ENCODE results near the gene PLOD2.

The PLOD2 gene

DNA sequence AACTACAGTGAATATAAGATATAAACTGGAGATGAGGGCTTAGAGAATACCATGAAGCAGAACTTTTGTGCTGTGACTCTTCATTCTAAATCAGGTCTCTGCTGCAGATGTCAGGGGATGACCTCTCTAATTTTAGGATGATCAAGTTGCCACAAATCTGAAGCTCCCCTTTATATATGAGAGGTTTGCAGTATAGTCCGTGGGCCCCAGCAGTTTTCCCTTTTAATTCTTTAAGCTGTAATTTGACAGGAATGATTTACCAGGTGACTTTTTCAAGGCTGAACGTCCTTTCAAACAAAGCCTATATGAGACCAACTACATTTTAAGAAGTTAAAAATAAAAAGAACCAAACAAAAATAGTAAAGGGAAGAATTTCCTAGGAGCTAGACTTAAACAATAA is 4.9 kb upstream of the PLOD2 start:
- DNase-seq = no peak

DNA sequence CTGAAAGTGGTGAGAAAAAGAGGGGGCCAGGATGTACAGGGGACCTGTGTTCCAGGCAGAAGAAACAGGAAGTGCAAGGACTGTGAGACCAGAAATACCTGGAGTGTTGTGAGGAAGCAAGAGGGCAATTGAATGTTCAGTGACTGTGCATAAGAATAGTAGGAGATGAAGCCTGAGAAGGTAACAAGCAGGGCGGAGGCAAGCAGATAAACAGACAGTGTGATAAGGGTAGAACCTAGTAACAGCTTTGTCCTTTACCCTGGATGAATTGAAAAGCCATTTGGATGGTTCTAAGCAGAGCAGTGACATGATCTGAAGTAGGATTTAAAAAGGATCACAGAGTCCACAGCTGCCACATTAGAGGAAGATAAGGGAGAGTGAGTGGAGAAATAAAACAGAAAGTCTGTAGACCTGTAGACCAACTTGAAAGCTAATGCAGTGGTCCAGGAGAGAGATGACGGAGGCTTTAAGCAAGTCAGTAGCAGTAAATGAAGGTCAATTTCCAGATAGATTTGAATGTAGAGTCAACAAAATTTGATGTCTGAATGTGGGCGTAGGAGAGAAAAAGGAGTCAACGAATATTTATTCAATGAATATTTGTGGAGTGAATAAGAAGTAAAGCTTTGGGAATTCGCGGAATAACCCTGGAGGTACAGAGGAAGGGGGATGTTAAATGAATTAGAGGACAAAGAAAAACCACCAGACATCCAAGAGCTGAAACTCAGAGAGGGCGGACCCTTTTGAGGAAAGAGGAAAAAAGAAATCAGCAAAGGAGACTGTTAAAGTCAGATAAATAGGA is 4.2 kb upstream of the PLOD2 start:
- DNase-seq = no peak

DNA sequence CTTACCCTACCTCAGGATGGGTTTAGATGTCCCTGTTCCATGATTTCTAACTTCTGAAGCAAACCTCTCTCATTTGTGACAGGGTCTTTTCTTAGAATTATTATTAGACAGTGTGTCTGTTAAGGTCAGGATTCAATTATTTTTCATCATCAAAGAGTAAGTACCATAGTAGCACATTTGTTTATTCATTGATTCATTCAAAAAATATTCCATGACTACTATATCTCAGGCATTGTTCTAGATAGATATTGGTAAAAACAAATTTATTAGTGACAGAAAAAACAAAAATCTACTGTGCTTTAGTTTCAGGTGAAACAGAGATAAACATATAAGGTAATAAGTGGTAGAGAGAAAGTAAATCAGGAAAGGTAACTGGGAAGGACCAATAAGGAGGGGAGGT is 3.5 kb upstream of the PLOD2 start:
- DNase-seq = no peak

DNA sequence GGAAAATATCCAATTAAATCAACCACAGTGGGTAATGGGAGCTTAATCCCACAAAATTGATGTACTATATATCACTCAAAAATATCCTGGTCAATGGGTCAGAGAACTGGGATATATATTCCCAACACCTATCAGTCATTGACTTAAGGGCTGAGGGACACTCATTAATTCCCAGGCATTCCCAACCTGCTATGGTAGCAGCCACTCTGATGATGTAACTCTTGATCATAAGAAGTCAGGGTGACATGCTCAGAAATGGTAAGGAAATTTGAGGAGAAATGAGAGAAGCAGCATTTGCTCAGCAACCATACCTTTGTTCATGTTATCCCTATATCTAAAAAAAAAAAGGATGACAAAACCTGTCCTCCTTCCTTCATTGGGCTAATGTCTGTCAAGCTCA is 3.1 kb upstream of the PLOD2 start:
- DNase-seq = no peak

DNA sequence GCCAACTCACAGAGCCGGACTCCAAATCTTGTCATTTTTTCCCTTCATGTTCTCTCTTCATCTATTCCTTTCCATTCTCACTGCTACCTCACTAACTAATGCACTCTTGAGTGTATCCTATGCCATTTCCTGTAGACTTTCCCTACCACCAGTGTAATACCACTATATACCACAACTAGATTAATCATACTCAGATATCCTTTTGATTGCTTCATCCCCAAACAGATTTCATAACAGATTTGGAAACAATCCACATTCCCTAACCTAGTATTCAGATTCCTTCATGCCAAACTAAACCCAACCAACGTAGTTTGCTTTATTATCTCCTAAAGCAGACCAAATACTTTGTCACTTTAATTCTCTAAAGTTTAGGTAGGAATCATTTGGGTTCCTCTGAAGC is 2.6 kb upstream of the PLOD2 start:
- DNase-seq = no peak

DNA sequence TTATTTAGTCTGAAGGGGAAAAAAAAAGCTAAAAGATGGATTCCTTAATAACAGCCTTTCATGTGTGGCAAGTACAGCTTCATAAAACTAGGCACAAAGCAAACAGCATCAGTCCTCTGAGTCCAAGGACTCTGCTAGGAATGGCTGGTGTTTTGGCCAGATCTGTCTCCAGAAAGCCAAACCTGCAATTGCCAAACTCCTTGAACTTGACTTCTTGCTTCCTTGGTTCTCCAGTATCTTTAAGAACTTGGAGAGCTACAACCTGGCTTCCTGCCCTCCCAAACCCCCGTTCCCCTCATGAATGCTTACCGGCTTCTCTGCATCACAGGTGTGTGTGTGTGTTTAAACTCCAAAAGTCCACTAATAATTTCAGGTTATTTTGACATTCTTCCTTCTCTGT is 1.6 kb upstream of the PLOD2 start:
- DNase-seq = no peak

DNA sequence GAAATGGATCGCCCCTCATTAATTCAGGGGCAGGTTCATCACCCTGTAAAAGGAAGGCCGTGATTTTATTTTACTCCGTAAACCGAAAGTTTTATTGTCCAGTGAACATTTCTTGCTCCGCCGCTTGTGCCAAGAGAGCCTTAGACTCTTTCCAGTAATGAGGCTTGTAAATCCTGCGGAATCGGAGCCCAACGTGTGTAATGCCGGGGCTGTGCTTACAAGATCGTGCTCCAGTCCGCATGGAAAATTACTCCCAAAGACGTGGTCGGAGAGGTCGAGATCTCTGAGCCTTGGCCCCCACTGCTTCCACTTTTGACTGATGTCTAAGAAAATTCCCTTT is 649 bp upstream of the PLOD2 start:
- DNase-seq = no peak

DNA sequence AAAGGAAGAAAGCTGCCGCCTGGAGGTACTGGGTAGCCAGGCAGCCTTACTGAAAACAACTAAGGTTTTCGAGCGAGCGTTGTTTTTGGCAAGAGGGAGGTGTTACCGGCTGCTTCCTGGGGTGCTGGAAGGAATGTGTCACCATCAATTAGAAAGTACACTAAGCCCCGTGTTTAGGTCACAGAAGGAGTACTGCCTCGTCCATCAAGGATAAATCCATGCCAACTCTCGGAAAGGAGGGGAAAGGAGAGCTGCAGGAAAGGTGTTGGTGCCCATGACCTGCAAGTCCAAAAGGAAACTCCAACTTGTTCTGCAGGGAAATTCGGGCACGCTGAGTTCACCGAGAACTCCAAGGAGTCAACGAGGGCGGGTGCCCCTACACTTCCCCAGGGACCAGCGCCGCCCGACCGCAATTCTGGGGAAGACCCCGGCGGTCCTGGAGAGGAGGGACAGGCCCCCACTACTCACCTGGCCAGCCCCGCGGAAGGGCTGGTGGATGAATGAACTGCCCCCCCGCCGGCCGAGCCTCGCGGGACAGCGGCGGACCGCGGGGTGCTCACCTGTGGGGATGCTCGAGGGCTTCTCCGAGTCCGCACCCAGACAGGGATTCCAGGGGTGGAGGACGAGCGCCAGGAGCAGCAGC is 542 bp downstream of the PLOD2 start:
- no peak for DNase-seq

DNA sequence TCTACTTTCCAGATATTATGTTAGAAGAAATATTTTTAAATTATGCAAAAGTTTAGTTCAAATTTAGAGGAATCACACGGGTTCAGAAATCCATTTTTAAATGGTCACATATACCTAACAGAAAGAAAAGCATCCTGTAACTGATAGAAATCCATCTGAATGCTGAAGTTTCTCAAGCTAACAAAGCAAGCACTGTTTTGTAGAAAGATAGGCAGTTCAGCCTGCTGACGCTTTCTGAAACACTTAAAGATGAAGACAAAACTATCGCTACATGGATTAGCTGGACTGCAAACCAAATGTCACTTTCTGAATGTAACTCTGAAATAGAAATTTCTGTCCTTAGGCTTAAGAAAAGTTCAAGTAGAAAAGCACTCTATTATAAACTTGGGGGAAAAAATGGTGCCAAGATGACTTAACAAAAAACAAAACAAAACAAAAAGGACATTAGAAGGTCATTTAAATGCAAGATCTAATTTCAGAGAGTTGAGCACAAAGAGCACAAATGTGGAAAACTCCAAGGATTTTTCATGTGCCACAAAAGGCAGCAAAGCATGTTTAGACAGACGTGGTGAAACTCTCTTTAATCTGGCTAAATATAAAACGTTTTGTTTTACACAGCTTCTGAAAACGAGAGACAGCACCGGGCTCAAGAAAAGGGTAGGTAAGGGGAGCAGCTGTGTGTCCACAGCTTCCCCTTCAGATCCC is 1.2 kb downstream of the PLOD2 start:
- no peak for DNase-seq

DNA sequence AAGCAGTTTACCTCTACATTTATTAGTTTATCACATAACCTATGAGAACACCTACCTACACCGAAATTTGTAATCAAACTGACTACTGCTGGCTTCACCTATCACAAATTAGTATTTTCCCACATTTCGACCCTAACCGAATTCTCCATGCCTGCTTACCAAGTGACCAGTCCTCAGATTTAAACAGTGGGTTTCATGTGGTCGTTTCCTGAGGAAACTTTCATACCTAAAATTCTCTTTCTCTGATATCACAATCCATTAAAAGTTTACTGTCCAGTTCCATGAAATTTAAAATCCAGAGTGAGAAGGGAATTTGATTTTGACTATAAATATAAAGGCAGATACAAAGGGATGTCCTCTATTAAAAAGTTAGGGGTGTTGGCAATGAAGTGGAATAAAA is 1.9 kb downstream of the PLOD2 start:
- DNase-seq = no peak

DNA sequence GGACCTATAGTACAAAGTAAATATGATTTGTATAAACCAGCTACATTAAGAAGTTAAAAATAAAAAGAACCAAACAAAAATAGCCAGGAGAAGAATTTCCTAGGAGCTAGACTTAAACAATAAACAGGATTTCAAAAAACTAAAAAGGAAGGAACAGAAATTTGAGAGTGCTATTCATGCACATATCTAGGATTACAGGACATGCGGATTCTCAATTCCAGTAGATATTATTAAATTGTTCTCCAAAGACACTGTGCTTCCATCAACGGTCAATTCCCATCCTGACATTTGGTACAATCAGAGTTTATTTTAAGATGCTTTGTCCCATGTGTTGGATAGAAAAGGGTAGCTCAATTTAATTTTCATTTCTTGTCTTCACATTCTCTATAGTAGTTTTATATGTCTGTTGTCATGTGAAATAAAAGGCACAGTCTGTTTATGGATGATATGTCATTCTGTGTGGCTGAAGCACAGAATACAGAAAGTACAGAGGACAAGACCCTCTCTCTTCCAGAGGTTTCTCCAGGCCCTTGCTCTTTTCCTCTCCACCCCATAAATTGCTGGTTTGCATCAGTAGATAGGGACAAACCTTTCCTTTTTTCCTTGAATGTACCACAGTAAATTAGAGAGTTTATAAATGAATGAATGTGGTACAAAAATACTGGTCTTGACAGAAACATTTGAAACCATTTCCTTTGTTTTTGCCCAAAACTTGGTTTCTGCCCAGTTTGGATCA is 3.5 kb downstream of the PLOD2 start:
- no peak for DNase-seq

DNA sequence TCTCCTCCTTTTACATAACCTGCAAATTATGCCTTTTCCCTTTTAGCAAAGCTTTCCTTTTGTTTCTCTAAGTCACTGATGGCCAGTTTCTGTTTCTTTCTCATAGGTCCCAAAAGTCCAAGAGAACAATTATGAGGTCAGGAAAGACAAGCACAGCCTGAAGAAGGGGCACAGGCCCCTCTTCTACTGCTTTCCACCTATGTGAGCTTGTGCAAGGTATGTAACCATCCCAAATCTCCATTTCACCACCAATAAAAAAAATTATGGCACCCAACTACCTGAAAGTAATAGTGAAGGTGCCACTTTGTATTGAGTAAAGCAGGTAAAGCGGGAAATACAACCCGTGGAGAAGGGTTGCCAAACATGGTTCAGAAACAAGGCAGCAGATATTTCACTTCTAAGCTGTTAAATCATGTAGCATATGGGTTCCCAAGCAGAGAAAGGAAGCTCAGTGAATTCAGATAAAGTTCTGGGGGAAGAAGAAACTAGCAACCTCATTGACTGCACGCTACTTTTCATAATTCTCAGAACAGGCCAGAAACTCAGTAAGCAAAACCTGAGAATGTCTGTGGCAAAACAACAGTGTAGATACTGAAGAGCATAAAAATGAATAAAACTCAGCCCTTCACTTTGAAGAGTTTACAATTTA is 4.2 kb downstream of the PLOD2 start:
- no peak for DNase-seq

DNA sequence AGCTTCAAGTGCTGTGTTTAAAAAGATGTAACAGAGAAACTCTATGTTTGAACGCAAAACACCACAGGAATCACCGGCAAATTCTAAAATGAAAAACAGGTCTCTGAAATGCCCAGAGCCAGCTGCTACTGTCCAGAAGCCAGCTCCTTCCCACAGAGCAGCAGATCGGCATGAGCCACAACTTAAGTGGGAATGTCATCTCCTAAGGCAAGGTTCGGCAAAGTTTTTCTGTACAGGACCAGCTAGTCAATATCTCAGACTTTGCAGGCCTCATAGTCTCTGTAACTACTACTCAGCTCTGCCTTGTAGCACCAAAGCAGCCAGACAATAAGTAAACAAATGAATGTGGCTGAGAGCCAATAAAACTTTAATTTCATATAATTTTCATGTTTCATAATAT is 4.9 kb downstream of the PLOD2 start:
- no peak for DNase-seq

DNA sequence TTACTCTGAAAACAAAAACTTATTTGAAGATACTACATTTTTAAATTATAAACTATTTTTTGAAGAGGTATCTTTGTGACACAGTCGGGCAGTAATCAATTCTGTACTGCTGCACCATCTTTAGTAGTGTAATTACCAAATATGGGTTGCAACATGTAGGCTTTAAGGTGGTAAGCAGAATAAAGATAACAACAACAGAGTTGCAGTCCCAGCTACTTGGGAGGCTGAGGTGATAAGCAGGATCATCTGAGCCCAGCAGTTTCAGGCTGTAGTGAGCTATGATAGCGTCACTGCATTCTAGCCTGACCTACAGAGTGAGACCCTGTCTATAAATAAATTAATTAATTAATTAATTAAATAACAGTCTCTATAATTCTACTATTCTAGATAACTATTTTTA is 6.0 kb downstream of the PLOD2 start:
- no peak for DNase-seq

DNA sequence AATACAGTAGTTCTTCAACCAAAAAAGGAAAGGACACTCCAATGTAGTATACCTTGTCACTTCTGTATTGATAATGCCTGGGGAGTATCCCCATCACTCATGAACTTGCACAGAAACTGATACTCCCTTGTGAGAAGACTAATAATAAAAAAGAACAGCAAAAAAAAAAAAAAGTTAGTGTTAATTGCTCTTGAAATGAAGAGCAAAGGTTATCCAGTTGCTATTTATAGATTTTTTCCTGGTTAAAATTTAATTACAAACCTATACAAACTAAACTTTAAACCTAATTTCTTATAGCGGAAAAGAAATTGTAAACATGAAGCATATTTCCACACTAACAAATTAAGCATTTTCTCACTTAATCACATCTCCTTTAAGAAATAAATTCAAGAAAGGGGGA is 6.7 kb downstream of the PLOD2 start:
- DNase-seq = no peak

DNA sequence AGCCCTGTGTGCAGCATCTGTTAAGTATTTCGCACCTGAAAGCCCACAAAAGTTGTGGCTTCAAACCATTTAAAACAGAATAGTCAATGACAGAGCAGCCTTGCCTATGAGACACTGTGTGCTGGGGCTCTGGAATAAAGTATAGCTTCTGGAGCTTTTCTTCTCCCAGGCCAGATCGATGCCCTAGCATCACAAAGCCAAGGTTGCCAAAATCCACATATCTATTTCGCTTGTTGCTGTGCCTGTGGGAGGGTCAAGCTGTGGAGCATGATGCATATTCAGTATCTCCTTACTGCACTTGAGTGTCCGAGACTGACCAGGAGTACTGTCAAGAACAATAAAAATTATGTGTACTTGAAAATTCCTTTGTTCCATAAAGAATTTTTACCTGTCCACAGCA is 7.6 kb downstream of the PLOD2 start:
- no peak for DNase-seq

DNA sequence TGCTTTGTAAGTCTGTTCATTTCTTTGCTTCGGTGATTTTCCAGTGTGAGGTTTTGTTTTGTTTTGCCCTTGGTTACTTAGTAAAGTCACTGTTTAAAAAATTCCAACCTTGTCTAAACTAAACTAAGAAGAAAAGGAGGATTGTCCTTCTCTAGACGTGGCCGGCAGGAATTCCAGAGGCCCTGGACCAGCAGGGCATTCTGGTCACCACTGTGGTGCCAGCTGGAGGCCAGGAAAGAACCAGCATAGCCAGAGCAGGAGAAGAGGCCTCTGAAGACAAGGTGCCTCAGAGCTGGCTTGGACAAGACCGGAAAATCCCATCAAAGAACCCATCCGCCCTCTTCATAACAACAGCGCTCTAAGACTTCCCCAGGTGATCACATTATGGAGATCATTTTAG is 8.2 kb downstream of the PLOD2 start:
- no peak for DNase-seq

DNA sequence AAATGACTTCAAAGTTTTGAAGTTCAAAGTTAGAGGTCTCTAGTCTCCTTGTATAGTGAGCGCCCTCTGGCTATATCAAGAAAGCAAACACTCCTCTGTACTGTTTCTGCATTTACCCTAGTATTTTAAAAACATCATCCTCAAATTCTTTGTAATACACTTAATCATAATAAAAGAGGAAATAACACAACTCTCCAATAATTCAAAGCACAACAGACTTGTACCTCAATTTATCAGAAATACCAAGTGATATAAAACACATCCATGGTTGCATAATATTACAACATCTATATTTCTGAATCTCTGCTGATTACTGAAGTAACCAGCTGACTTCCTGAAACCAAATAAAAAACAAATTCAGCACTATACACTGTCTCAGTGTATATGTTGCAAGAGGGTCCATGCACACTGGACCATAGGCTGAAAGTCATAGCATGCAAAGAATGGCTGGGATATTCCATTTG is 12.5 kb downstream of the PLOD2 start:
- DNase-seq = no peak

DNA sequence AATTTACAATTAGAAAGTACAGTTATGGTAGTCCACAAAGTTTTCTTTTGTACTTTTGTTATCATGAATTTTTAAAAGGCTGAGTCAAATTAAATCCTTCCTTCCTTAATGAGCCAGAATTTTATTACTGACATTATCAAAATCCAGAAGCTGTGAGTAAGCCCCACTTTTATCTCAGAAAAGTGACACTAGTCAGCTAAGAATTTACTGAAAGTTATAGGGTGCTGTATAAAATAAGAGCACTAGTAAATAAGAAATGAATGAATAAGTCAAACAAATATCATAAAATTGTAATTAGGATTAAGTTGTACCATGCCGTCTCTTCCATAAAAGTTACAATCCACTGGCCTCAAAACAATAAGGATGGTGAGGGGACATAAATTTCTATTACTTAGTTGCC is 15.3 kb downstream of the PLOD2 start:
- DNase-seq = no peak

DNA sequence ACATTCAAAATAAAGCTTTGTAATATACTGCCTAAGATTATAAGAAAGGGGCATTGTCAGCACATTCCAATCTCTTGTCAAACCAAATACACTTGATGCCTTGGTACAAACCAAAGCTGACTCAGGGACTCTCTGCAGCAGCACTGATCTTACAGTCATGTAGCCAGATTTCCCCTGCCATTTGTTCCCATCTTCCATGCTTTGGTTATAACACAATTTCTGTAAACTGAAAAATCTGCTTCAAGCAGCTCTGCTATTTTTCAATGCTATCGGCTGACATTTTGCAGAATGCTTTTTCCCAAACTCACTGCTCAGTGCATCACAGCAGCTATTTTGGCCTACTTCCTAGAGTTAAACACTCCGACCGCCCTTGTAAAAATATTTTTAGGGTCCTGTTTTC is 18.2 kb downstream of the PLOD2 start:
- no peak for DNase-seq

DNA sequence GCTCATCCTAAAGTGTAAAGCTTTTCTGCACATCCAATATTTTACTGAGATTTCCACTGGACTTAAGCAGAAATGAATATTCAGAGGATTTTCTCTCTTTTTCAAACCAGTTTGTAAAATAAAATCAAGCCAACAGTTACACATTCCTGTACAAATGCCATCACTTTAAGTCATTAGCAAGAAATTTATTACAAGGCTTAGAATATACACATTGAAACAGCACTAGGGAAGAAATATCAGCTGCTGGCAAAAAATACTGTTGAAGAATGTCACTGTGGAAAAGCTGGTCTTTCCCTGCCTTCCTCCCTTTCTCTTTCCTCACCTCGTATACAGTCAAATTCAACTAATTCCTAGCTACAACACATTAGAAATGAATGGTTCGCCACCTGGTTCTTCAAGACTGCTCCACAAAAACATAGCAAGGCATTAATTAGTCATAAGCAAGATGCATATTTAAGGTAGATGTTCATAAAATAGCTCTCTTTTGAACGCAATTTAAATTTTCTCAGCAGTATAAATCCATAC is 21.3 kb downstream of the PLOD2 start:
- DNase-seq = no peak

DNA sequence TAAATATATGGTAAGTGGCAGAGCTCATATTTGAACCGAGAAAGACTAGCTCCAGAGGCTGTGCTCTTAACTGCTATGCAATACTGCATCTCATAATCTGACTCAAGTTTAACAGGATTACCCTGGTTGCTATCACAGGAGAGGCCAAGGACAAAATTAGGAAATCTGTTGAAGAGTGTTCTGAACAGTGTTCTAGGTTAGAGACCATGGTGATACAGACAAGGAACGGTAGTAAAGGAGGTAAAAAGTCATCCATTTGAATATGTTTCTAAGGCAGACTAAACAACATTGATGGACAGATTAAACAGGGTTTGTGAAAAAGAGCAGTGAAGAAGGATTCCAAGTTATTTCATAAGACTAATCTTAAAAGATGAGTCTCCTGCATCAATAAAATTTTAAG is 22.1 kb downstream of the PLOD2 start:
- no peak for DNase-seq

DNA sequence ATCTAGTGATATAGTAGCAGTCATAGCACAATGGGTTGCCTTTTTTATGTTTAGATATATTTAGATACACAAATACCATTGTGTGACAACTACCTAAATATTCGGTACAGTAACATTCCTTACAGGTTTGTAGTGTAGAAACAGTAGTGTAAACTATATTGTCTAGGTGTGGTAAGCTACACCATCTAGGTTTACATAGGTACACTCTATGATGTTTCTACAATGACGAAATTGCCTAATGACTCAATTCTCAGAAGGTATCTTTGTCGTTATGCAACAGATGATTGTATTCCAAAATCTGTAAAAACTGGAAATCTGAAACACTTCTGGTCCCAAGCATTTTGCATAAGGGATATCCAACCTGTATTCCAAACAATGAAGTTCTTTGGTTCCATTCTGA is 24.3 kb downstream of the PLOD2 start:
- no peak for DNase-seq
